ENCODE results near the gene CDK10.

DNA sequence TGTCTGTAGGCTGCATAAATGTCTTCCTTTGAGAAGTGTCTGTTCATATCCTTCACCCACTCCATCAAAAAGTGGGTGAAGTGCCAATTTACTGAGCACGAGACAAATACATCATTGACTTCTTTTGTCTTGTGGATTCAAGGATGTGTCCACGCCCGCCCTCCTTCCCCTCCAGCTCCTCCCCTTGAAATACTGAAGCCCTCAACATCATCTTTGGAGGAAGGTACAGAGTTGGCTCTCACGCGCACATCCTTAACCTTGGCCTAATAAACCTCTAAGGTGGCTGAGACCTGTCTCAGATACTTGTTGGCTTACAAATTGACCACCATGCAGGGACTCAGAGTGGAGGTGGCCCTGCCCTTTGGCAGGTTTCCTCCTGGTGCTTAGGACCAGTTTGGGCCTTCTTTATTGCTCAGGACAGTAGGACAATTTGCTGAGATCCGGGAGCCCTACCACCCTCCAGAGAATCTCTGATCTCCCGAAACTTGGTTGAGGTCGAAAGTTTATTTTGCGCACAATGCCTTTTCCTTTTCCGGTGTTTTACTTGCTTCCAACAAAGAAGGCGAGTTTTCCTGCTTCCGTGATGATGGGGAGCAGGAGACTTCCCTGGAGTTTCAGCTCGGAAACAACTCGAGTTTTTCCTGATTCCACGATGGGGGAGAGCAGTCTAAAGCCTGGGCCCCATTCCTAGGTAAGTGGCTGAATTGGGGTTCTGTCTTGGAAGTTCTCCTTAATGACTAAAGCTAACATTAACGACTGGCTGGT is 14.1 kb upstream of the CDK10 start:
- TF ChIP-seq, protein P1, sequence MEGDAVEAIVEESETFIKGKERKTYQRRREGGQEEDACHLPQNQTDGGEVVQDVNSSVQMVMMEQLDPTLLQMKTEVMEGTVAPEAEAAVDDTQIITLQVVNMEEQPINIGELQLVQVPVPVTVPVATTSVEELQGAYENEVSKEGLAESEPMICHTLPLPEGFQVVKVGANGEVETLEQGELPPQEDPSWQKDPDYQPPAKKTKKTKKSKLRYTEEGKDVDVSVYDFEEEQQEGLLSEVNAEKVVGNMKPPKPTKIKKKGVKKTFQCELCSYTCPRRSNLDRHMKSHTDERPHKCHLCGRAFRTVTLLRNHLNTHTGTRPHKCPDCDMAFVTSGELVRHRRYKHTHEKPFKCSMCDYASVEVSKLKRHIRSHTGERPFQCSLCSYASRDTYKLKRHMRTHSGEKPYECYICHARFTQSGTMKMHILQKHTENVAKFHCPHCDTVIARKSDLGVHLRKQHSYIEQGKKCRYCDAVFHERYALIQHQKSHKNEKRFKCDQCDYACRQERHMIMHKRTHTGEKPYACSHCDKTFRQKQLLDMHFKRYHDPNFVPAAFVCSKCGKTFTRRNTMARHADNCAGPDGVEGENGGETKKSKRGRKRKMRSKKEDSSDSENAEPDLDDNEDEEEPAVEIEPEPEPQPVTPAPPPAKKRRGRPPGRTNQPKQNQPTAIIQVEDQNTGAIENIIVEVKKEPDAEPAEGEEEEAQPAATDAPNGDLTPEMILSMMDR (IDR thresholded peaks at IDR 0.05), result no peak
- no peak for TF ChIP-seq POLR2A (IDR thresholded peaks at IDR 0.05)
